ENCODE measurements around the gene LMO7.
A peak's percentile ranks its signal among the peaks of the same experiment; 100 is the strongest.
"Not testable (repeated sequence)": the region's sequence is repeated elsewhere in the genome, so short reads cannot be mapped to it uniquely, and the experiment has no call there.

The LMO7 gene

DNA sequence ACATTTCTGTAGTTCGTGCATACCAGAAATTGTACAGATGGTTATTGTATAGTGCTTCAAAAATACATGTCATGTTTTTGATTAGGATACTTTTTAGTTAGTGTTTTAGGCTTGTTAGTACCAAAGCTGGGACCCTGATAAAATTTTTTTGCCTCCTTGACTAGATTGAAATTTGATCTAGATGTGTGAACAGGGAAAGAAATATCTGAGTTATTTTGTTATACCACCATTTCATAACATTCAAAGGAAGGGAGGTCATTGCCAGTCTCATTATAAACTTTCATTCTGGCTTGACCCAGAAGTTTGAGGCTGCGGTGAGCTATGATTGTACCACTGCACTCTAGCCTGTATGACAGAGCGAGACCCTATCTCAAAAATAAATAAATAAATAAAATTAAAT, 9.0 kb downstream of the LMO7 start:
- DNase-seq = no peak

DNA sequence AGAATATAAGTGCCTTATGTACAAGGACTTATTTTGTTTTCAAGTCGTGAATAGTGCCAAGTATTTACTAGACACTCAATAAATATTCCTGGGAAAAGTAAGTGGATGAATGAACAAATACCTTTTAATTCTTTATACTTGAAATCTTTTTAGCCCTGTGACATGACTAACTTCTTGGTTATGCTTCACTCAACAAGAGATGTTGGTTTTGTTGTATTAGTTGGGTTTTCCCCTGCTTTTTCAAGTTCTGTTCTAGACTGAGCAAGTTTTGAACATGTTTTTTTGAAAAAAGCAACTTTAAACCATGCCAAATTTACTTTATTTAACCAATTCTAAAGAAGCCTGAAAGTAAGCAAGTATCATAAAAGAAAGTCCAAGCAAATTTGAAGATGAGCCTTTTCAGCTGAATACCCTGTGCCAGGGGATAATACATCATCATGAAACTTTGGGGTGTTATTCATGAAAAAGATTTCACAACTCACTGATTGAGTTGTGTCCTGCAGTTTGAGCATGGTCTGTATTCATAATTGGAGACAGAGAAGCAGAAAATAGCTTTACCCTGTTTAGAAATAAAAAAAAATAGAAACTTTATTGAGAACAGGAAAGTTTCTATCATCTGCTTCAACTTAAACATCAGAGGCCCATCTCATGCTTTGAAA, 11.1 kb downstream of the LMO7 start:
- no peak for DNase-seq

DNA sequence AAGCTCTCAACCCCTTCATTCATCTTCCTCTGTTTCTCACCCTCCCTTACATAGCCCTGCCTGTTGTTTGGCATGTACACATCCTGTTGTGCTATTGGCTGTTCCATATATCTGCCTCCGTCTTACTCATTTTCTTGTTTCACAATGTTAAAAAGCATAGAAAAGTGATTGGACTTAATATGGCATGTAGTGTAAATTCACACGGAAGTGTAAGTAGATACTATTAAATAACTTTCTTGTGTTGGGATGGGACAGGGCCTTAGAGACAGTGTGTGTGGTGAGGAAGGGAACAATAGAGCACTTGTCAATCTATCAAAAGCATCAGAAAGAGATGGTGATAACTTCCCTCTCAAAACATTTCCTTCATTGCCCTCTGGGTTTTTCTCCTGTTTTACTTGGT, 12.3 kb downstream of the LMO7 start:
- DNase-seq = no peak

DNA sequence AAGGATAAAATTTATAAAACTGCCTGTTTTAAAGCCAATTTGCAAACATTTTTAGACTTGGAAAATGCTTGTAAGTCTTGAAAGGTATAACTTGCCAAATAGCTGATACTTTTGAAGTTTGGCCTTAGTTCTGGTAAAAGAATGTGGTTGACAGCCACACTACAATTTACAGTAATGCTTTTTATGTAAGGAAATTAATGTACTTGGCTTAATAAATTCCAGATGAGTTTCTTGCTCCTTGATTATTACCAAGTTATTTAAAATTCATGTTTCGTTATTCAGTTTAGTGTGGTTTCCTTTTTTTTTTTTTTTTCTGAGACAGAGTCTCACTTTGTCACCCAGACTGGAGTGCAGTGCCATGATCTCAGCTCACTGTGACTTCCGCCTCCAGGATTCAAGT, 14.9 kb downstream of the LMO7 start:
- no peak for DNase-seq

DNA sequence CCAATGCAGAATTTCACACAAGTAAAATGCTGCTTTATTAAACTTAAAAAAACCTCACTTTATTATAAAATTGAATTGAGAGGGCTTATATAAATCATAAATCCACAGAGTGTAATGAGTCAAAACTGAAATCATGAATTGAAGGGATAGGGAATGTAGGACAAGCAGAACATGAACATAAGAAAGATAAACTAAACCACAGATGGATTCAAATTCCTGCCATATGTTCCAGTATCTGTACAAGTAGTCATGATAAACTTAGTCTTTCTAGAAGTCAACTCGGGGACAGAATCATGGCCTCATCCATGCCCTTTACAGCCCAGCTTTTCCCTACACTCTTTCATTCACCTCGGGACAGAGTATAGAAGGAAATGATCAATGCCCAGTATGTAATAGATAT, 16.6 kb downstream of the LMO7 start:
- DNase-seq = no peak

DNA sequence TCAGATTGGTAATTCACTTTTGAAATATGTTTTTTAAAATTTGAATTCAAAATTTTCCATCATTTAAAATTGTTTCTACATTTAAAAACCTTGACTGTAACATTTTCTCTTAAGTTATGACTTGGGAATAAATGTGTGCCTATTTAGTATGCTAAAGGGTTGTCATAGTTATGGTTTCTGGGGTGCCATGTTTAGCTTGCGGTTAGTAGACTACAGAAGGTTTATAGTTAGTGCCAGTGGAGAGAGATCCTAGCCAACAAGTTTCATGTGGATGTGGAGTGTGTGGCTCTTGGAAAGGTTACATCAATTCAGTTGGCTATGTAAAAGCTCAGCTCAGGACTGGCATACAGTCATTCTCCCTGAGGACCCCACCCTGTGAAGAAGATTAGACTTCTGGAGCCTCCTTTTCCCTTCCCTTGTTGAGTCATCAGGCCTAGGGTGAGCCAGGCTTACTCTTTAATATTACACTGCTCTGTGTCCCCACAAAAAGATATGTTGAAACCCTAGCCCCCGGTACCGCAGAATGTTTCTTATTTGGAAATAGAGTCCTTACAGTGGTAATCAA, 20.4 kb downstream of the LMO7 start:
- no peak for DNase-seq

DNA sequence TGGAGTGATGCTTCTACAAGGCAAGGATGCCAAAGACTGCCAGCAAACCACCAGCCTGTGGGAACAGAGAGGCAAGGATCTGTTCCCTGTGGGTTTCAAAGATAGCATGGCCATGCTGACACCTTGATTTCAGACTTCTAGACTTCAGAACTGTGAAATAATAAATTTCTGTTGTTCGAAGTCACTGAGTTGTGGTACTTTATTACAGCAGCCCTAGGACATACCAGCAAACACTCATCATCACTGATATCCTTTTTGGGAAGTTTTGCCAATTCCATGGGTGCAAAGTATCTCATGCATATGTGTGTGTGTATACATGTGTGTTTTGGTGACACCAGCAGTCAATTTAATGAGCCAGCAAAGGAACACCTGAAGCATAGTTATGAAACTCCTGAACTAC, 21.0 kb downstream of the LMO7 start:
- DNase-seq = no peak

DNA sequence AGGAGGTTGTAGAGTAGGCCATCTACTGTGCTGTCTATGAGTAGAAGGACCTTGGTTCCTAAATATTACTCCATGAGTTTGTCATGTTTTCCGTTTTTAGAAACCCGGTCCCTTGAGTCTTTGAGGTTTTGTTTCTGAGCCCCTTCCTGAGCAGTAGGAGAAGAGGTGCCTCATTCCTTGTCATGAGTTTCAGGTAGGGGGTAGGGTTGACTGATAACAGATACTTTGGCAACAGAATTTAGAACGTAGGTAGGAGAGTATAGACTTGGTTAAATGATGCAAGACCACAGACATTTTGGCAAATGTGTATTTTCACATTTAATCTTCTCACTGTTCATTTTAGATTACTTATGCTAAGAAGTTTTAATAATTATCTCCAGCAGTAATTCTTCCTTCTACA, 24.6 kb downstream of the LMO7 start:
- no peak for DNase-seq

DNA sequence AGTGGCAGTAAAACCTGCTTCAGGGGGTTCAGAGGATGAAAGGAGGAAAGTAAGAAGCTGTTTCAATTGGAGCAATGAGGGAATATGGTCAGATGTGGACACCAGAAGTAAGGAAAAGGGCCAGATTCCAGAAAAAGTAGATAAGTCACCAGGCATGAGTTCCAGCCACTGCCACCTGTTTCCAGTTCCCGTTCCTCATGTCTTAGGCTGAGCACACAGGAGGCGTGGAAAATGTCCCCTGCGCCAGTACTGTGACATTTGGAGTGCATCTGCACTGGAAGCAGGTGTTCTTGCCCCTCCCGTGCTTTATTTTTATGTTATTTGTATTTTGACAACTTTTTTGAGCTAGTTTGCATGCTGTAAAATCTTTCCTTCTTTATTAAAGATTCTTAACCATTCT, 25.3 kb downstream of the LMO7 start:
- DNase-seq = no peak

DNA sequence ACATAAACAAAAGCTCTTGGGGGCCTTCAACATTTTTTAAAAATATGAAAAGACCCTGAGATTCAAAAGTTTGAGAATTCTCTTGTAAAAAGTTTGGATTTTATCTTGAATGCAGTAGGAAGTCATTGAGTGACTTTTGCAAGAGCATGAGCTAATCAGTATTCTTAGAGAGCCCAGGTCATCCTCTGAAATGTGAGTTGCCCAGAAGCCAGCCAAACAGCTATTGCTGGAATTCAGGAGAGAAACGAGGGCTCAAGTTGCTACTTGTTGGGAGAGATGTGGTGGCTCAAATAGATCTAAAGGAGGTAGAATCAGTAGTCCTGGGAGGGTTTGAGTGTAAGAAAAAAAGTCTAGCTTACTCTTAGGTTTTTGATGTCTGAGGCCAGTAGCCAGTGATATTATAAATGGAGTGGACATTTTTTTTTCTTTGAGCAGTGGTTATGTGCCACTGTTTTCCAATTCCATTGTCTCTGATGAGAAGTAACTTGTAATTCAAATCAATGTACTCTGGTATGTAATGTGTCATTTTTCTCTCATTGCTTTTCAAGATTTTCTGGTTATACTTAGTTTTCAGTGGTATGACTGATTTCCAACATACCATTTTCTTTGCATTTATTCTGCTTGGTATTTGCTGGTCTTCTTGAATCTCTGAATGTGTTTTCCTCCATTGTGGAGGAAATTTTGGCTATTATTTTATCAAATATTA, 30.7 kb downstream of the LMO7 start:
- no peak for DNase-seq

DNA sequence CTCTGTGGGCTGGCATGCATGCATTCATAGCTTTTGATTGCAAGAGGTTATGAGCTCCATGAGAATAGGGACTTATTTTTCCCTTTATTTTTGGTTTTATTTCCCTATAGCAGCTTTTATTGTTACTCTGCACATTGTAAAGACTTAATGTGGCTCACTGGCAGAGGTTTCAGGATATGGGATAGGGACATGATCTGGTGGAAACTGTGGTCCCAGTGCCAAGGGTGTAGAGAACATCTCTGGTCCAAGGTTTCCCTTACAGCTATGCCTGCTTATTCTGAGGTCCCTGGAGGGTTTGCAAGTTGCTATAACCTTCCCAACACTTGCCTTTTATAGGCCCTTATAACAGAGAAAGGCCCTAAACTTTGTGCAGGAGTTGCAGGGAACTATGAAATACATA, 33.6 kb downstream of the LMO7 start:
- no peak for DNase-seq

DNA sequence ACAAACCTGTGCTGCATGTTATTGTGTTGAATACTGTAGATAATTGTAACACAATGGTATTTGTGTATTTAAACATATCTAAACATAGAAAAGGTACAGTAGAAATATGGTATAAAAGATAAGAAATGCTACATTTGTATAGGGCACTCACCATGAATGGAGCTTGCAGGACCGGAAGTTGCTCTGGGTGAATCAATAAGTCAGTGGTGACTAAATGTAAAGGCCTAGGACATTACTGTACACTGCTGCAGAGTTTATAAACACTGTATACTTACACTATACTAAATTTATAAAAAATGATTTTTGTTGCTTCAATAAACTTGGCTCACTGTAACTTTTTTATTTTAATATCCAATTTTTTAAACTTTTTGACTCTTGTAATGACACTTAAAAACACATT, 34.4 kb downstream of the LMO7 start:
- no peak for DNase-seq

DNA sequence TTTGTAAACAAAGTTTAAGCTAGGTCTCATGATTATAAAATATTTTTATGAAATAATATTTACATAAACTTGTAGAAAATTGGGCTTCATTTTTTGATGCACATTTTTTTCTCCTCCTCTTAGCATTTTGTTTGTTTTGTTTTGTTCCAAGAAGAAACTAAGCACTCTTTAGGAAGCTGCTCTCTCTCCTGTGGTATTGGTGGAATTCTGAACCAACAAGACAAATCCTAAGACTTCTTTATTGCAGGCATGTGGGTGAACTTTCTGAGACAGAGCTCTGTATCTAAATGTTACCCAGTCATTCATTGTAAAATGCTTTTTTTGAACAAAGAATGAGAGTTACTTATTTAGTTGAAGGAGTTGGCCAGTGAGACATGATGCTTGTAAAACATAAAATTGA, 39.3 kb downstream of the LMO7 start:
- no peak for DNase-seq

DNA sequence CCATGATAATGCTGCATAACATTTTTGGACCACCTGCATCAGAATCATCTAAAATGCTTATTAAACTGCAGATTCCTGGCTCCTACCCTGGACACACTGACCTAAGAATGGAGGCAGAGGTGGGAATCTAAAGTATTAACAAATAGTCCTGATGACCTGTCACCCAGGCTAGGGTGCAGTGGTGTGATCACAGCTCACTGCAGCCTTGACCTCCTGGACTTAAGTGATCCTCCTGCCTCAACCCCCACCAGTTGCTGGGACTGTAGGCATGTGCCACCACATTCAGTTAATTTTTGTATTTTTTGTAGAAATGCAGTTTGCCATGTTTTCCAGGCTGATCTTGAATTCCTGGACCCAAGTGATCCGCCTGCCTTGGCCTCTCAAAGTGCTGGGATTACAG, 43.3 kb downstream of the LMO7 start:
- no peak for DNase-seq

DNA sequence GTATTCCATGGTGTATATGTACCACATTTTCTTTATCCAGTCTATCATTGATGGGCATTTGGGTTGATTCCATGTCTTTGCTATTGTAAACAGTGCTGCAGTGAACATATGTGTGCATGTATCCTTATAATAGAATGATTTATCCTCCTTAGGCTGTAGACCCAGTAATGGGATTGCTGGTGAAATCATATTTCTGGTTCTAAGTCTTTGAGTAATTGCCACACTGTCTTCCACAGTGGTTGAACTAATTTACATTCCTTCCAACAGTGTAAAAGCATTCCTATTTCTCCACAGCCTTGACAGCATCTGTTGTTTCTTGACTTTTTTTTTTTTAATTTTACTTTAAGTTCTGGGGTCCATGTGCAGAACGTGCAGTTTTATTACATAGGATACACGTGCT, 44.1 kb downstream of the LMO7 start:
- DNase-seq = not testable (repeated sequence)

DNA sequence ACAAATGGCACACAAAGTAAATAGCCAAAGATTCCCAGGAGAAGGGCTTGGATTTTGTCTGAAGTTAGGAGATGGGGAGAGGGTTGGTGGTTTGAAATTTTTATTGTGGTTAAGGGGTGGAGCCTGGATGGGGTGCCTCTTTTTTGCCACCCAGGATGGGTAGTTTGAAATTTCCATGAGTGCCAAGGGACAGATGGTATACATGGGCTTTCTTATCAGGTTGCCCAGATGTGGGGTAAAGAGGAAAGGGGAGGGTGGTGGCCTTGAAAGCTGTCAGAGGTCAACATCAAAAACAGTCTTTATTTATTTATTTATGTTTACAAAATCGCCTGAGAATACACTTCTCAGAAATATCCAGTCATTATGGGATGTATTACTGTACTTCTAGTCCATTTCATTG, 46.2 kb downstream of the LMO7 start:
- DNase-seq = no peak

DNA sequence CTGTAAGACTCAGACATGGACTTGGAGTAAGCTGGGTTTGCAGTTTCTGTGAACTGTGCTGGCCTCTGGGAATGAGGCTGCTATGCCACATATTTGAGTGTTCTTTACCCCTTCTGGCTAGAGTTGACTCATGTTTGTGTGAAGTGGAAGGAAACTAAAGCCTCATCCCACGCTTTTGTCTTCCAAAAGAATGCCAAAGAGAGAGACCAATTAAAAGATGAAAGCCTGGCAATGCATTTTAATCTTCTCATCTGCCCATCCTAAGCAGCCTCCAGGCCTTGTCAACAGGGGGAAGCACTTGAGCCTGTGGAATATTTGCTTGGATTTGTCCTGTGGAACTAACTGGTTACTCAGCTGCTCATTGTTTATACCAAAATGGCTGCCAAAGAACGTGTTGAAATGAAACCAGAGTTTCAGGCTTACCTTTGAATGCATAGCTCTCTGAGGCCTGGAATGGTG, 49.1 kb downstream of the LMO7 start:
- no peak for DNase-seq

DNA sequence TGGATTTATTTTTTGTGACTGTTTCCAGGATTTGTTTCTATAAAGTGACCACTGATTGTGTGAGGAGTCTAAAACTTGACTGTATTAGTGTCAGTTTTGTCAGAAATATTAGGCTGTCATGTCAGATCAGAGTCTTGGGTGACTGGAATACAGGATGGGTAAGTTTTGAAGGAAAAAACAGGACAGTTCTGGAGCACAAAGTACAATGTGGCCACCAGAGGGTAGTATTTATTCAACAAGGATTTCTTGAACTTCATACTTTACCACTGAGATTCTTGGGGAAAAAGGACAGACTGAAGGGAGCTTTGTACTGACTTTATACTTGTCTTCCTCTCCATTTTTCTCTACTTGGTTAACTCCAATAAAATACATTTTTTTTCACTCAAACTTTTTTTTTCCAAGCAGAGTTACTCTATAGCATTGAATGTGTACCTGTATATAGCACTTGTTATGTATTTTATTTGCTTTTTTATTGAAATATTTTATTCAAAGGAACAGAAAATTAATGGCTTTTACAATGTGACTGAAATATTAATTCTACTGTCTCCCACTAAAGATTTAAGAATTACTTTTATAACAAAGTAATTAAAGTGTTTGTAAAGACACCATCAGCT, 51.1 kb downstream of the LMO7 start:
- DNase-seq = no peak

DNA sequence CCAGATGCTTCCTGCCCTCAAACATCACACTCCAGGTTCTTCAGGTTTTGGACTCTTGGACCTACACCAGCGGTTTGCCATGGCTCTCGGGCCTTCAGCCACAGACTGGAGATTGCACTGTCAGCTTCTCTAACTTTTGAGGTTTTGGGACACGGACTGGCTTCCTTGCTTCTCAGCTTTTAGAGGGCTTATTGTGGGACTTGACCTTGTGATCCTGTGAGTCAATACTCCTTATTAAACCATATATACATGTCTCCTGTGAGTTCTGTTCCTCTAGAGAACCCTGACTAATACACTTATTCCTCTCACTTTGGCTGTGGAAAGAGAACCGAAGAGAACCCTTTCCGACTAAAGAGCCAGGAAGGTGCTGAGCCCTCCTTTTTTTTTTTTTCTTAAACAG, 53.6 kb downstream of the LMO7 start:
- DNase-seq = no peak

DNA sequence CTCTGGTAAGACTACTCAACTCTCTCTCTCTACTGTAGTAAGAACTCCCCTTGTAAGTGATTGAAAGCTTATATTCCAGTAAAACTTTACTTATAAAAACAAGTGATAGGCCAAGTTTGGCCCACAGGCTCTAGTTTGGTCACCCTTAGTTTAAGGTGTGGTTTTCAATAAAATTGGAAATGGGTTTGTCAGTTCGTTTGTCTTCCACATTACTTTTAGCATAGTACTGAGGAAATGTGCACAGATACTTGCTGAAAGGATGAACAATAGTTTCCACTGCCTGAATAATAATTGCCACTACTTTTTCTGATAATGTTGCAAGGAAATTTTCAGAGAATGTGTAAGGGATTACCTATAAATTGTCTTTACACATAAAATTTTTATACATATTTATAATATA, 54.5 kb downstream of the LMO7 start:
- no peak for DNase-seq

DNA sequence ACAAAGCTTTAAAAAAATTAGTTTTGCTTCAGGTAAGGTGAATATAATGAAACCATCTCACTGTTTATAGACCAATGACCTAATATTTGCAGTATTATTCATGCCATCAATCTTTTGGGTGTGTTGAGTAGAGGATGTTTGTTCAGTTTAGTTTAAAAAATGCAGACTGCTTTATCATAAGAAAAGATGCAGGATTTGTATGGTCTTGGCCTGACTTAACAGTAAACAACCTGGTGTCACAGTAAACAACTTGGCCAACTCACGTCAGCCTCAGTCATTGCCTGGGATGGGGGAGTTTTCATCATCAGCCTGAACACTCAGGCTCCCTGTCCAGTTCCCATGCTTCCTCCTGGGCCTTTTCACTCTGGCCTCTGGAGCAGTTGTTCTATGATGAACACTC, 55.1 kb downstream of the LMO7 start:
- no peak for DNase-seq

DNA sequence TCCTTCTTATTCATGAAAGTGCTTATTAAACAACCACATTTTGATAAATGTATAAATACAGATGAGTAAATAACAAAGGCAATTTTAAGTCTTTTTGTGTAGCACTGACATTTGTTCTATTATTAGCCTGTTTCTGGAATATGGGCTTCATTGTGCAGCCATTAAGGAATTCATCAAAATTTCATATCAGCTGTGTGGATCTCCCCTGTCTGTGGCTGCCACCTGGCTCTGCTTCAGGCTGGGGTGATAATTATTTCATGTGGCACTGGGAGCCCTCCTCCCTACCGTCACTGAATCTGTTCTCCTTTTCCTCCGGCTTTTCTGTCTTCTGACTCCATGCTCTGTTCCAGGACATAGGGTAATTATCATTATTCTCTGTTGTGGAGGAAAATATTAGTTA, 57.1 kb downstream of the LMO7 start:
- DNase-seq = no peak

DNA sequence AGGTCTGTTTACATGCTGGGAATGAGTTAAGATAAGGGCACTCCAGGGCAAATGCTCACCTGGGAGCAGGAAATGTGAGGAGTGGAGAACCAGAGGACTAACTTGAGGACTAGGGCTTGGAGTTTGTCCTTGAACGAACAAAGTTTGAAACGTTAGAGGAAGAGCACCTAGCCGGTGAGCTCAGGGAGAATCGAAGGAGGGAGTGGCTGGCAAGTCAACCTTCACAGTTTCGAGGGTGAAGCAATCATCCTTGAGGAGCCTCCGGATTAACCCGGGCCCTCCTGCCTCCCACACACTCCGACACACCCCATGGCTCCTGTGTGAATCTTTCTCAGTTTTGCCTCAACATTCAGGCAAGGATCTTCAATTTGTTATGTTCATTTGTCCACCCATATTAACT, 58.6 kb downstream of the LMO7 start:
- no peak for DNase-seq

DNA sequence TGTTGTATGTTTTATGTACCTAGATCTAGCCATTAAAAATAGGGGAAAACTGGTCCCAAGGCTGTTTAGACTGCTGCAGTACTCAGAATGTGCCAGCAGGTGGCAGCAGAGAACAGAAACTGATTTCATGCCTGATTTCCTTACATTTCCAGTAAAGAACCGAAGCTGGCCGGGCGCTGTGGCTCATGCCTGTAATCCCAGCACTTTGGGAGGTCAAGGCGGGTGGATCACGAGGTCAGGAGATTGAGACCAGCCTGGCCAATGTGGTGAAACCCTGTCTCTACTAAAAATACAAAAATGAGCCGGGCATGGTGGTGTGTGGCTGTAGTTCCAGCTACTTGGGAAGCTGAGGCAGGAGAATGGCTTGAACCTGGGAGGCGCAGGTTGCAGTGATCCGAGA, 59.8 kb downstream of the LMO7 start:
- DNase-seq = peak; percentile 47

All from right kidney (tissue), 1 donor.